ENCODE results near the gene DGKI. TPM values are rescaled to one million over a fixed set of nuclear protein-coding genes. Genes with fewer than 3 reads are reported as not detected.

The DGKI gene
- total and polyA plus RNA-seq, 2 donors (not counting 1 experiment from before 2014, with no cell fraction given): not detected

DNA sequence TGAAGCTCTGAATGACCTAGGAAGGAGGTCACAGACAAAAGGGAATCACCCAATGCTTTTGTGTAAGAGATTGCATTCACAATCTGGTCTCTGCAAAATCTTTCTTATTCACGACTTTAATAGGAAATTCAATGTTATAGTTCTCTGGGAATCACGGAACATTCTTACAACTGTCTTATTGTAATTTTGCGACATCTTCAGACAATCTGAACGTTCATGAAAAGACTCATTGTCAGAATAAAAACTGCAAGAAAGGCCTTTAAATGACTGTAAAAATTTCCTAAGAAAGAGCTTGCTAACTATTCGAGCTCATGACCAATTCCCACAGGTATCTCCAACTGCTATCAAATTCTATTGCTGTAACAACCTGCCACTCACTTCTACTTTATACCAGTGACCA, 130.7 kb downstream of the DGKI start:
- no peak overlapping the region for H3K9ac ChIP-seq (ENCODE audit: low read length)
- no peak overlapping the region for H3K4me3 ChIP-seq (ENCODE audit: control extremely low read depth in 1 of 5, extremely low read depth in 1 of 5, insufficient read depth in 1 of 5, low read depth in 2 of 5, low read length in 4 of 5)
- ChIA-PET CTCF (no interaction called here), POLR2A (no interaction called here)
- no peaks in the 10 kb centered on the region for H3K4me1 ChIP-seq (ENCODE audit: control insufficient read depth in 2 of 2, insufficient read depth in 2 of 2, low read length in 2 of 2)
- no peak overlapping the region for H2AFZ ChIP-seq (ENCODE audit: insufficient read depth, low read depth, low read length, poor library complexity, severe bottlenecking)
- TF ChIP-seq EZH2 (IDR thresholded peaks at IDR 0.05; ENCODE audit: borderline replicate concordance, insufficient read depth, low read depth, low read length, poor library complexity, severe bottlenecking): no peak
- TF ChIP-seq, protein P1, sequence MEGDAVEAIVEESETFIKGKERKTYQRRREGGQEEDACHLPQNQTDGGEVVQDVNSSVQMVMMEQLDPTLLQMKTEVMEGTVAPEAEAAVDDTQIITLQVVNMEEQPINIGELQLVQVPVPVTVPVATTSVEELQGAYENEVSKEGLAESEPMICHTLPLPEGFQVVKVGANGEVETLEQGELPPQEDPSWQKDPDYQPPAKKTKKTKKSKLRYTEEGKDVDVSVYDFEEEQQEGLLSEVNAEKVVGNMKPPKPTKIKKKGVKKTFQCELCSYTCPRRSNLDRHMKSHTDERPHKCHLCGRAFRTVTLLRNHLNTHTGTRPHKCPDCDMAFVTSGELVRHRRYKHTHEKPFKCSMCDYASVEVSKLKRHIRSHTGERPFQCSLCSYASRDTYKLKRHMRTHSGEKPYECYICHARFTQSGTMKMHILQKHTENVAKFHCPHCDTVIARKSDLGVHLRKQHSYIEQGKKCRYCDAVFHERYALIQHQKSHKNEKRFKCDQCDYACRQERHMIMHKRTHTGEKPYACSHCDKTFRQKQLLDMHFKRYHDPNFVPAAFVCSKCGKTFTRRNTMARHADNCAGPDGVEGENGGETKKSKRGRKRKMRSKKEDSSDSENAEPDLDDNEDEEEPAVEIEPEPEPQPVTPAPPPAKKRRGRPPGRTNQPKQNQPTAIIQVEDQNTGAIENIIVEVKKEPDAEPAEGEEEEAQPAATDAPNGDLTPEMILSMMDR (IDR thresholded peaks at IDR 0.05): no peak
- DNase-seq (no peak), ATAC-seq (ENCODE audit: low read depth) (no peak)
- Mint-ChIP-seq H3K27ac (no peak overlapping the region), H3K4me1 (no peaks in the 10 kb centered on the region), H3K4me3 (no peak overlapping the region), H3K9me3 (ENCODE audit: insufficient read depth) (no peaks in the 10 kb centered on the region), H3K27me3 (peaks cover 6% of the 10 kb centered on the region)
- WGBS (ENCODE audit: insufficient coverage): 87% methylated on average over 4 of the region's 5 CpGs
- H3K4me2 ChIP-seq (replicated peaks; ENCODE audit: low read depth, low read length, poor library complexity, severe bottlenecking): no peak overlapping the region
- H3K27me3 ChIP-seq (replicated peaks in 1 of 4; ENCODE audit: control extremely low read depth in 1 of 4, control insufficient read depth in 3 of 4, insufficient read depth in 4 of 4, low read length in 3 of 4): no peaks in the 10 kb centered on the region
- H3K36me3 ChIP-seq (replicated peaks in 1 of 2; ENCODE audit: control extremely low read depth in 1 of 2, control insufficient read depth in 1 of 2, extremely low read depth in 1 of 2, insufficient read depth in 2 of 2, low read length in 1 of 2): no peaks in the 10 kb centered on the region
- intact Hi-C loops (cut with micrococcal nuclease): no loop called here
- no peak overlapping the region for H3K27ac ChIP-seq (ENCODE audit: low read length in 2 of 2)
- H3K79me2 ChIP-seq (ENCODE audit: control insufficient read depth, insufficient read depth, low read length): no peaks in the 10 kb centered on the region
- H4K20me1 ChIP-seq (ENCODE audit: control insufficient read depth, insufficient read depth, low read length, poor library complexity, severe bottlenecking): no peaks in the 10 kb centered on the region
- no peaks in the 10 kb centered on the region for H3K9me3 ChIP-seq (ENCODE audit: control extremely low read depth in 1 of 3, control insufficient read depth in 2 of 3, insufficient read depth in 1 of 3, low read length in 2 of 3)

DNA sequence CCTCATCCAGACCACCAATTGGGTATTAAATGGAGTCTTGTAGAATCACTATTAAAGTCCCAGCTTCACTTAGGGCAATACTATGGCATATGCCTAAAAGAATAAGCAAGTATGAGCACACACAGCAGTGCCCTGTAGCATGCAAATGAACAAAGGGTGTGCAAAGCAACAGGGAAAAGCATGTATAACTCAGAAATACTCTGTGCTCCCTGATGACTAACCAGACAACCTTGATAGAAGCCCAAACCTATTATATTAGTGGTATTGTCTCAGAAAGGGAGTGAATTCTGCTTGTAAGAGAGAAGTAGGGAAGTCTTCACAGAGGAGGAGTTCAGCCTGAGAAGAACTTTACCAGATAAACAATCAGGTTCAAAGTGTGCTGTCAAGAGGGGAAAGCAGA, 131.2 kb downstream of the DGKI start:
- Histone ChIP-seq H3K4me3 (ENCODE audit: control extremely low read depth in 1 of 5, extremely low read depth in 1 of 5, insufficient read depth in 1 of 5, low read depth in 2 of 5, low read length in 4 of 5) (no peak overlapping the region), H2AFZ (ENCODE audit: insufficient read depth, low read depth, low read length, poor library complexity, severe bottlenecking) (no peak overlapping the region), H3K27me3 (replicated peaks in 1 of 4; ENCODE audit: control extremely low read depth in 1 of 4, control insufficient read depth in 3 of 4, insufficient read depth in 4 of 4, low read length in 3 of 4) (no peaks in the 10 kb centered on the region), H3K79me2 (ENCODE audit: control insufficient read depth, insufficient read depth, low read length) (no peaks in the 10 kb centered on the region), H3K27ac (ENCODE audit: low read length in 2 of 2) (no peak overlapping the region), H3K9ac (ENCODE audit: low read length) (no peak overlapping the region), H3K9me3 (ENCODE audit: control extremely low read depth in 1 of 3, control insufficient read depth in 2 of 3, insufficient read depth in 1 of 3, low read length in 2 of 3) (no peaks in the 10 kb centered on the region), H3K36me3 (replicated peaks in 1 of 2; ENCODE audit: control extremely low read depth in 1 of 2, control insufficient read depth in 1 of 2, extremely low read depth in 1 of 2, insufficient read depth in 2 of 2, low read length in 1 of 2) (no peaks in the 10 kb centered on the region), H3K4me2 (replicated peaks; ENCODE audit: low read depth, low read length, poor library complexity, severe bottlenecking) (no peak overlapping the region), H4K20me1 (ENCODE audit: control insufficient read depth, insufficient read depth, low read length, poor library complexity, severe bottlenecking) (no peaks in the 10 kb centered on the region), H3K4me1 (ENCODE audit: control insufficient read depth in 2 of 2, insufficient read depth in 2 of 2, low read length in 2 of 2) (no peaks in the 10 kb centered on the region)
- POLR2A ChIA-PET: no interaction called here
- H3K4me3 Mint-ChIP-seq: no peak overlapping the region
- DNase-seq (no peak), ATAC-seq (ENCODE audit: low read depth) (no peak)
- no peak overlapping the region for H3K27ac Mint-ChIP-seq
- CTCF ChIA-PET: no interaction called here
- H3K4me1 Mint-ChIP-seq: no peaks in the 10 kb centered on the region
- intact Hi-C loops (cut with micrococcal nuclease): no loop called here
- no peaks in the 10 kb centered on the region for H3K9me3 Mint-ChIP-seq (ENCODE audit: insufficient read depth)
- no peak for TF ChIP-seq EZH2 (IDR thresholded peaks at IDR 0.05; ENCODE audit: borderline replicate concordance, insufficient read depth, low read depth, low read length, poor library complexity, severe bottlenecking)
- TF ChIP-seq, protein P1 (IDR thresholded peaks at IDR 0.05): no peak
- H3K27me3 Mint-ChIP-seq: peaks cover 6% of the 10 kb centered on the region

Data from B cell (primary cell).